H9 (cell line): ENCODE measurements around the gene DCAF6. TPM values are rescaled to one million over a fixed set of nuclear protein-coding genes. Genes with fewer than 3 reads are reported as not detected.

Experiments
- DNase-seq: peaks from one replicate; pipeline ENCODE4 v3.0.0-alpha.2; 2017
- H2AFZ ChIP-seq: one replicate; pipeline ENCODE4 v1.6.1; 2013; ENCODE audit warnings: mild to moderate bottlenecking, low read length, control low read depth, moderate library complexity
- H2AK5ac ChIP-seq: 2 replicates; pipeline ENCODE4 v1.6.1; 2013; ENCODE audit warnings: low read length, control low read depth, mixed read lengths; ENCODE audit not compliant: insufficient read length
- H2BK120ac ChIP-seq: one replicate; pipeline ENCODE4 v1.6.1; 2013; ENCODE audit warnings: low read depth, mild to moderate bottlenecking, low read length, control low read depth, inconsistent platforms; ENCODE audit not compliant: poor library complexity, severe bottlenecking
- H2BK12ac ChIP-seq: 2 replicates; pipeline ENCODE4 v1.6.1; 2013; ENCODE audit warnings: low read length, control low read depth, mixed read lengths, low read depth; ENCODE audit not compliant: insufficient read length
- H2BK15ac ChIP-seq: 2 replicates; pipeline ENCODE4 v1.6.1; 2013; ENCODE audit warnings: low read depth, low read length, control low read depth
- H2BK20ac ChIP-seq: one replicate; pipeline ENCODE4 v1.6.1; 2013; ENCODE audit warnings: low read depth, mild to moderate bottlenecking, low read length, control low read depth, inconsistent platforms; ENCODE audit not compliant: poor library complexity, severe bottlenecking
- H2BK5ac ChIP-seq: 2 replicates; pipeline ENCODE4 v1.6.1; 2013; ENCODE audit warnings: low read length, control low read depth, mixed read lengths; ENCODE audit not compliant: insufficient read length
- H3K14ac ChIP-seq: 2 replicates; pipeline ENCODE4 v1.6.1; 2013; ENCODE audit warnings: low read length, control low read depth; ENCODE audit not compliant: insufficient read depth
- H3K18ac ChIP-seq: 2 replicates; pipeline ENCODE4 v1.6.1; 2013; ENCODE audit warnings: low read depth, mild to moderate bottlenecking, mixed read lengths, low read length, control low read depth; ENCODE audit not compliant: insufficient read length
- H3K23ac ChIP-seq: 2 replicates; pipeline ENCODE4 v1.6.1; 2013; ENCODE audit warnings: low read length, control low read depth, mixed read lengths, low read depth; ENCODE audit not compliant: insufficient read length
- H3K23me2 ChIP-seq: 2 replicates; pipeline ENCODE4 v1.6.1; 2013; ENCODE audit warnings: low read depth, mild to moderate bottlenecking, mixed read lengths, low read length, control low read depth; ENCODE audit not compliant: insufficient read length, poor library complexity, severe bottlenecking
- H3K27ac ChIP-seq: 2 replicates; pipeline ENCODE4 v1.5.1; 2013; ENCODE audit warnings: low read length, control low read depth, mixed read lengths, low read depth; ENCODE audit not compliant: insufficient read length
- H3K27me3 ChIP-seq: 2 replicates; pipeline ENCODE4 v1.6.1; 2013; ENCODE audit warnings: low read length, control low read depth, inconsistent platforms; ENCODE audit not compliant: insufficient read depth
- H3K4ac ChIP-seq: 2 replicates; pipeline ENCODE4 v1.6.1; 2013; ENCODE audit warnings: low read depth, mild to moderate bottlenecking, control low read depth, inconsistent platforms, low read length, moderate library complexity
- H3K4me1 ChIP-seq: 2 replicates; pipeline ENCODE4 v1.6.1; 2013; ENCODE audit warnings: low read length, control low read depth, inconsistent platforms; ENCODE audit not compliant: insufficient read depth
- H3K4me2 ChIP-seq: 2 replicates; pipeline ENCODE4 v1.6.1; 2013; ENCODE audit warnings: low read length, control low read depth, mixed read lengths; ENCODE audit not compliant: insufficient read length, insufficient read depth
- H3K56ac ChIP-seq: 2 replicates; pipeline ENCODE4 v1.6.1; 2013; ENCODE audit warnings: low read depth, mild to moderate bottlenecking, mixed read lengths, low read length, control low read depth; ENCODE audit not compliant: insufficient read length
- H3K79me1 ChIP-seq: 2 replicates; pipeline ENCODE4 v1.6.1; 2013; ENCODE audit warnings: low read depth, mild to moderate bottlenecking, moderate library complexity, low read length, control low read depth, inconsistent platforms; ENCODE audit not compliant: insufficient read depth, poor library complexity, severe bottlenecking
- H3K79me2 ChIP-seq: 2 replicates; pipeline ENCODE4 v1.6.1; 2013; ENCODE audit warnings: low read length, control low read depth, inconsistent platforms; ENCODE audit not compliant: insufficient read depth
- H3K9ac ChIP-seq: 2 replicates; pipeline ENCODE4 v1.6.1; 2013; ENCODE audit warnings: low read length, control low read depth, mixed read lengths; ENCODE audit not compliant: insufficient read length; ENCODE audit errors: extremely low read depth
- H3K9me3 ChIP-seq: one replicate; pipeline ENCODE4 v1.6.1; 2013; ENCODE audit warnings: low read depth, low read length, inconsistent platforms; ENCODE audit not compliant: control insufficient read depth
- H3T11ph ChIP-seq: one replicate; pipeline ENCODE4 v1.6.1; 2013; ENCODE audit warnings: mild to moderate bottlenecking, low read length, control low read depth, inconsistent platforms
- H4K20me1 ChIP-seq: one replicate; pipeline ENCODE4 v1.6.1; 2013; ENCODE audit not compliant: control insufficient read depth, insufficient read length, insufficient read depth
- H4K5ac ChIP-seq: 2 replicates; pipeline ENCODE4 v1.6.1; 2013; ENCODE audit warnings: low read depth, mild to moderate bottlenecking, mixed read lengths, low read length, control low read depth; ENCODE audit not compliant: insufficient read length
- H4K8ac ChIP-seq: replicated peaks from 2 replicates; pipeline ENCODE4 v1.6.1; 2013; ENCODE audit warnings: low read length, control low read depth, mixed read lengths, low read depth; ENCODE audit not compliant: insufficient read length
- H4K91ac ChIP-seq: 2 replicates; pipeline ENCODE4 v1.6.1; 2013; ENCODE audit warnings: low read depth, mild to moderate bottlenecking, moderate library complexity, mixed read lengths, low read length, control low read depth; ENCODE audit not compliant: insufficient read length
- H3K27ac Mint-ChIP-seq, 3 experiments: 2 replicates in 2 of 3; 3 replicates in 1 of 3; pipeline ENCODE4 v1.8.0; 2020 to 2021; ENCODE audit warnings: mixed read lengths in 3 of 3, mild to moderate bottlenecking in 1 of 3, moderate library complexity in 1 of 3
- H3K27me3 Mint-ChIP-seq: 2 replicates; pipeline ENCODE4 v1.8.0; 2021; ENCODE audit warnings: low read depth, mild to moderate bottlenecking, moderate library complexity, mixed read lengths
- H3K36me3 Mint-ChIP-seq, 3 experiments: 2 replicates in 2 of 3; 3 replicates in 1 of 3; pipeline ENCODE4 v1.8.0; 2020 to 2021; ENCODE audit warnings: low read depth in 3 of 3, mixed read lengths in 3 of 3; ENCODE audit not compliant: insufficient read depth in 1 of 3
- H3K4me1 Mint-ChIP-seq, 2 experiments: 2 replicates each; pipeline ENCODE4 v1.8.0; 2020; ENCODE audit warnings: mixed read lengths in 2 of 2
- H3K4me3 Mint-ChIP-seq, 2 experiments: 2 replicates in 1 of 2; 3 replicates in 1 of 2; pipeline ENCODE4 v1.8.0; 2020 to 2021; ENCODE audit warnings: mild to moderate bottlenecking in 2 of 2, mixed read lengths in 2 of 2, moderate library complexity in 1 of 2
- H3K9me3 Mint-ChIP-seq, 2 experiments: 2 replicates in 1 of 2; 3 replicates in 1 of 2; pipeline ENCODE4 v1.8.0; 2020; ENCODE audit warnings: mild to moderate bottlenecking in 2 of 2, mixed read lengths in 2 of 2, moderate library complexity in 1 of 2
- CTCF ChIP-seq: fragments of 200-600 bp; sonication (generic); conservative IDR thresholded peaks from 3 replicates; pipeline ENCODE4 v1.8.0; 2021; ENCODE audit warnings: antibody characterized with exemption, mild to moderate bottlenecking
- WGBS: extraction: QIAGEN DNeasy Blood & Tissue Kit; methylation state at CpG from one replicate; pipeline ENCODE4 v1.1.7; 2013; ENCODE audit warnings: missing lambda C conversion rate, low lambda C conversion rate, mixed read lengths; ENCODE audit not compliant: insufficient read length; ENCODE audit errors: extremely low coverage; 5-methylcytosine and 5-hydroxymethylcytosine counted together
- total RNA-seq: library from RNA; stranded (reverse); gene quantifications from 2 replicates; pipeline ENCODE4 v1.2.1, GENCODE V29; 2021

Gene DCAF6
- total RNA-seq, 1 experiment from 2014 or later, result 16.0 TPM

- Histone ChIP-seq H3K9me3 (no peaks in the 10 kb centered on the region), H2BK5ac (no peak overlapping the region), H4K20me1 (no peaks in the 10 kb centered on the region), H3K79me2 (no peaks in the 10 kb centered on the region), H4K5ac (no peak overlapping the region), H3K27ac (no peak overlapping the region), H3K18ac (no peak overlapping the region), H3K4ac (no peak overlapping the region), H3K4me2 (no peak overlapping the region), H2BK20ac (no peak overlapping the region), H3K27me3 (no peaks in the 10 kb centered on the region), H2BK15ac (no peak overlapping the region), H3T11ph (no peak overlapping the region), H4K91ac (no peak overlapping the region), H2BK12ac (no peak overlapping the region), H3K14ac (no peak overlapping the region), H3K23ac (no peak overlapping the region), H2AK5ac (no peak overlapping the region), H2AFZ (no peak overlapping the region), H3K4me1 (no peaks in the 10 kb centered on the region), H3K56ac (no peak overlapping the region), H3K23me2 (no peaks in the 10 kb centered on the region), H4K8ac (no peak overlapping the region), H3K9ac (no peak overlapping the region), H2BK120ac (no peak overlapping the region), H3K79me1 (no peaks in the 10 kb centered on the region)
- no peak overlapping the region for H3K27ac Mint-ChIP-seq
- no peak overlapping the region for H3K4me3 Mint-ChIP-seq
- no peaks in the 10 kb centered on the region for H3K9me3 Mint-ChIP-seq
- peaks cover 2 to 6% of the 10 kb centered on the region in 2 experiments; a peak in 1 of 4 replicates for H3K4me1 Mint-ChIP-seq
- no peak for TF ChIP-seq CTCF
- H3K36me3 Mint-ChIP-seq, result peaks cover 0 to 8% (median 3%) of the 10 kb centered on the region in 3 experiments; a peak in 5 of 7 replicates
- no peak for DNase-seq
- WGBS, result no CpG with 5 or more reads among the region's 10 CpGs
- H3K27me3 Mint-ChIP-seq, result no peaks in the 10 kb centered on the region
These were observed 151.2 kb downstream of the DCAF6 start for GRCh38 chr1:168087696-168088095.
